WERI-Rb-1 (cell line): ENCODE results near the gene KCNS3.
"Not testable (repeated sequence)": the region's sequence is repeated elsewhere in the genome, so short reads cannot be mapped to it uniquely, and the experiment has no call there.

ENCODE experiments used
- DNase-seq: peaks from one replicate; pipeline ENCODE4 v3.0.0-alpha.2; 2020
- H3K27ac ChIP-seq: fragments of 250-450 bp; sonication (Bioruptor Pico); 2 replicates; pipeline ENCODE4 v1.5.1; 2020; ENCODE audit warnings: mild to moderate bottlenecking, moderate library complexity
- H3K27me3 ChIP-seq: fragments of 250-450 bp; sonication (Bioruptor Pico); 2 replicates; pipeline ENCODE4 v1.5.1; 2021; ENCODE audit warnings: mild to moderate bottlenecking, low read depth, moderate library complexity; ENCODE audit not compliant: insufficient read depth, severe bottlenecking
- H3K36me3 ChIP-seq: fragments of 250-450 bp; sonication (Bioruptor Pico); 2 replicates; pipeline ENCODE4 v1.5.1; 2020; ENCODE audit warnings: mild to moderate bottlenecking, moderate library complexity
- H3K4me3 ChIP-seq: 2 replicates; pipeline ENCODE4 v1.5.1; 2011; ENCODE audit warnings: low read depth, mild to moderate bottlenecking, control low read depth, low read length
- H3K9me3 ChIP-seq: fragments of 250-450 bp; sonication (Bioruptor Pico); 2 replicates; pipeline ENCODE4 v1.5.1; 2021; ENCODE audit warnings: mild to moderate bottlenecking, moderate library complexity; ENCODE audit not compliant: severe bottlenecking
- TF ChIP-seq, protein P1 (sequence below): IDR thresholded peaks from 2 replicates; pipeline ENCODE4 v1.5.1; 2011; ENCODE audit warnings: low read depth, mild to moderate bottlenecking, control low read depth, inconsistent platforms, low read length

Gene KCNS3

DNA sequence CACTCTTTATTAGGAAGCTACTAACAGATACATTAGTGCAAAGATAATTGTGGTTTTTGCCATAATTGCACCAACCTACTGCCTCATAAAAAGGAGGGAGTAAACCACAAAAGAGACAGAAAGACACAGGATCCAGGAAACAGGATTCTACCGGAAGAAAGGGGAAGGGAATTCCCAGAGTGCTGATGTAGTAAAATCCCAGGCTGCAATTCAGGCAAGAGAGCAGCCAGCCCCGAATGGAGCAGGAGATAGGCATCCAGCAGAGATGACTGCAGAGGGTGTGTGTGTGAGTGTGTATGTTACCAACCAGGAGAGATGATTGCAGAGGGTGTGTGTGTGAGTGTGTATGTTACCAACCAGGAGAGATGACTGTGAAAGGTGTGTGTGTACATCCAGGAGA, 84.4 kb downstream of the KCNS3 start:
- no peaks in the 10 kb centered on the region for H3K27me3 ChIP-seq
- no peaks in the 10 kb centered on the region for H3K36me3 ChIP-seq
- H3K9me3 ChIP-seq: no peaks in the 10 kb centered on the region
- TF ChIP-seq, protein P1, sequence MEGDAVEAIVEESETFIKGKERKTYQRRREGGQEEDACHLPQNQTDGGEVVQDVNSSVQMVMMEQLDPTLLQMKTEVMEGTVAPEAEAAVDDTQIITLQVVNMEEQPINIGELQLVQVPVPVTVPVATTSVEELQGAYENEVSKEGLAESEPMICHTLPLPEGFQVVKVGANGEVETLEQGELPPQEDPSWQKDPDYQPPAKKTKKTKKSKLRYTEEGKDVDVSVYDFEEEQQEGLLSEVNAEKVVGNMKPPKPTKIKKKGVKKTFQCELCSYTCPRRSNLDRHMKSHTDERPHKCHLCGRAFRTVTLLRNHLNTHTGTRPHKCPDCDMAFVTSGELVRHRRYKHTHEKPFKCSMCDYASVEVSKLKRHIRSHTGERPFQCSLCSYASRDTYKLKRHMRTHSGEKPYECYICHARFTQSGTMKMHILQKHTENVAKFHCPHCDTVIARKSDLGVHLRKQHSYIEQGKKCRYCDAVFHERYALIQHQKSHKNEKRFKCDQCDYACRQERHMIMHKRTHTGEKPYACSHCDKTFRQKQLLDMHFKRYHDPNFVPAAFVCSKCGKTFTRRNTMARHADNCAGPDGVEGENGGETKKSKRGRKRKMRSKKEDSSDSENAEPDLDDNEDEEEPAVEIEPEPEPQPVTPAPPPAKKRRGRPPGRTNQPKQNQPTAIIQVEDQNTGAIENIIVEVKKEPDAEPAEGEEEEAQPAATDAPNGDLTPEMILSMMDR: no peak
- no peak overlapping the region for H3K27ac ChIP-seq
- no peak overlapping the region for H3K4me3 ChIP-seq
- DNase-seq: no peak

DNA sequence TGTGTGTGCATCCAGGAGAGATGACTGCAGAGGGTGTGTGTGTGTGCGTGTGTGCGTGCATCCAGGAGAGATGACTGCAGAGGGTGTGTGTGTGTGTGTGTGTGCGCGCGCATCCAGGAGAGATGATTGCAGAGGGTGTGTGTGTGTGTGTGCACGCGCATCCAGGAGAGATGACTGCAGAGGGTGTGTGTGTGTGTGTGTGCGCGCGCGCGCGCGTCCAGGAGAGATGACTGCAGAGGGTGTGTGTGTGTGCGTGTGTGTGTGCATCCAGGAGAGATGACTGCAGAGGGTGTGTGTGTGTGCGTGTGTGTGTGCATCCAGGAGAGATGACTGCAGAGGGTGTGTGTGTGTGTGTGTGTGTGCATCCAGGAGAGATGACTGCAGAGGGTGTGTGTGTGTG, 85.1 kb downstream of the KCNS3 start:
- not testable (repeated sequence) for H3K4me3 ChIP-seq, H3K36me3 ChIP-seq, H3K9me3 ChIP-seq, H3K27me3 ChIP-seq, H3K27ac ChIP-seq, DNase-seq

DNA sequence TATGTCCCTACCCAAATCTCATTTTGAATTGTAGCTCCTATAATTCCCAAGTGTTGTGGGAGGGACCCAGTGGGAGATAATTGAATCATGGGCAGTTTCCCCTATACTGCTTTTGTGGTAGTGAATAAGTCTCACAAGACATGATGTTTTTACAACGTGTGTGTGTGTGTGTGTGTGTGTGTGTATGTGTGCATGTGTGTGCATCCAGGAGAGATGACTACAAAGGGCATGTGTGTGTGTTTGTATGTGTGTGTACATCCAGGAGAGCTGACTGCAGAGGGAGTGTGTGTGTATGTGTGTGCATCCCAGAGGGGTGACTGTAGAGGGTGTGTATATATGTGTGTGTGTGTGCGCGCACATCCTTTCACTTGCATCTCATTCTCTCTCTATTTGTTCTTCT, 86.7 kb downstream of the KCNS3 start:
- H3K27me3 ChIP-seq: no peaks in the 10 kb centered on the region
- no peak for DNase-seq
- H3K27ac ChIP-seq: no peak overlapping the region
- TF ChIP-seq, protein P1: no peak
- no peak overlapping the region for H3K4me3 ChIP-seq
- no peaks in the 10 kb centered on the region for H3K36me3 ChIP-seq
- no peaks in the 10 kb centered on the region for H3K9me3 ChIP-seq

DNA sequence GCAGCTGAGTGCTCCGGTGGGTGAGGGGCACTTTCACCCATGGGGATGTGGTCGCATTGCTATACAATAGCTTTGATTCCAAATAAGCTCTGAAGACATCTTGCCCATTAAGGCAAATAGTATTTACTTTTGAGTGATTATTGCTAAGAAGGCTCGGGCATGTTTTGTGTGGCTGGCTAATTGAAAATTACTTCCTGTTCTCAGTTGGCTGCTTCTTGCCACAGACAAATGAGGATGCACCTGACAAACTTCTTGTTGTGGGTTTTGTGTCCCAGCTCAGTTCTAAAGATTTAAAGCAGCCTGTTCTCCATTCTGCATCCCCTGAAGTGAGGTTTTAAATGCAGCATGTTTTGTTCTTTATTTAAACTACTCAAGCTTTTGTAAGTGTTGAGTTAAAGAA, 88.3 kb downstream of the KCNS3 start:
- TF ChIP-seq, protein P1: no peak
- Histone ChIP-seq H3K4me3 (no peak overlapping the region), H3K27me3 (no peaks in the 10 kb centered on the region), H3K36me3 (no peaks in the 10 kb centered on the region), H3K27ac (no peak overlapping the region), H3K9me3 (no peaks in the 10 kb centered on the region)
- DNase-seq: no peak

DNA sequence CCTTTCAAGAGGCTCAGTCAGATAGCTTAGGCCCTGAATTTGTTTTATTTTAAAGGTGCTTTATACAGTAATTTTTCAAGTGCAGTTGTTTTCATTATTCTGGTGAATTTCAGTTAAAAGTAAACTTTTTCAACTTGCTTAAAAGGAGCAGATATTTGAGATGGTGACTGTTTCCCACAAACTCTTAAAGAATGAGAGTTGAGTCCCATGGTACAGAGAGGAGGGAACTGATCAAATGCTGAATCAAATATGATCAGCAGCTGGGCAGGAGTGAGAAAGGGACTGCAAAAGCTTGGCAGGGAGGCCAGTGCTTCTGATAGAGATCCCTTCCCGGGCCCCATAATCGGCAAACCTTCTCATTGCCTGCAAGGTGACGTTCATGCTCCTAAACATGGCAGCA, 91.2 kb downstream of the KCNS3 start:
- H3K36me3 ChIP-seq: no peaks in the 10 kb centered on the region
- TF ChIP-seq, protein P1: no peak
- H3K9me3 ChIP-seq: no peaks in the 10 kb centered on the region
- no peaks in the 10 kb centered on the region for H3K27me3 ChIP-seq
- no peak overlapping the region for H3K27ac ChIP-seq
- no peak for DNase-seq
- H3K4me3 ChIP-seq: no peak overlapping the region

DNA sequence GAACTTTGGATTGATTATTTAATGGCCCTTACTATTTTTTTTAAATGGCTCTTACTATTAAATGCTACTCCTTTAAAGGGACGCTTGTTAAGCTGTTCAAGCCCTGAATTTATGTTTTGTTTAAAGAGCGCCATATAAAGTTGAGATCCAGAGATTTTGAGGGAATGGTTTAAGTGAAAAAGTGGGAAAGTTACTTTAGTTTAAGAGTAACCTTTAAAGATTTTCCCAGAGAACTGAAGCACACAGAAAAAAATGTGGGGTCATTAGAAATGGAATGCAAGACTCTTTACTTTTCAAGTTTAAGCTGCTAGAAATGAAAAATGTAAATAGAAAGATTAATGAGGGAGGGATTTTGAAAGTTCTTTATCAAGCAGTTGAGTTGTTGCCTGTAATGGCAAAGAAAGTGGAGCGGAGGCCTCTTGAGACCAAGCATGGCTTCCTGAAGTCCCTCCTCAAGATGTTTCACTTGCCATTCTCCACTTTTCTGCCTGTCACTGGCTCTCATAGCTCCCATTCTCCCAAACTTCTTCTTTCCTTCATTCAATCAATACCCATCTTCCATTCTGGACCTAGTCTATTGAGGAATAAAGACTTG, 93.2 kb downstream of the KCNS3 start:
- Histone ChIP-seq H3K4me3 (no peak overlapping the region), H3K27ac (no peak overlapping the region), H3K27me3 (no peaks in the 10 kb centered on the region), H3K36me3 (no peaks in the 10 kb centered on the region), H3K9me3 (peaks cover 6% of the 10 kb centered on the region)
- TF ChIP-seq, protein P1: no peak
- DNase-seq: no peak
